Activated CD8-positive, alpha-beta T cell treated with anti-CD3 and anti-CD28 coated beads, Interleukin-2, amount 10 ng/mL, durations not matched to agents 7 days and 5 days (primary cell): ENCODE data around the gene PPIP5K2. TPM values are rescaled to one million over a fixed set of nuclear protein-coding genes. Genes with fewer than 3 reads are reported as not detected.

Experiments
- total RNA-seq, 2 experiments: library from RNA; stranded (reverse); gene quantifications; one replicate each; pipeline ENCODE4 v1.2.3, GENCODE V29; 2021

Gene PPIP5K2
- total RNA-seq, 2 experiments from 2014 or later: 65.7 to 68.2 TPM

Other genes starting within 250 kb of the PPIP5K2 start
- 10 to 100 TPM in 1 of 2 experiments, 1 to 10 TPM in 1; 7.5 to 14.9 TPM for gene GIN1, start 163 bp upstream of the PPIP5K2 start, total RNA-seq
- 1 to 10 TPM; 6.7 to 7.6 TPM for gene MACIR, start 138.5 kb downstream of the PPIP5K2 start, total RNA-seq